Astrocyte (in vitro differentiated cells and primary cell): ENCODE data around the gene RNU6-1.

Source experiments
- EZH2 ChIP-seq: IDR thresholded peaks from 2 replicates; pipeline ENCODE4 v1.6.1; 2012; ENCODE audit warnings: mild to moderate bottlenecking, low read length, inconsistent platforms; ENCODE audit not compliant: insufficient read depth
- TF ChIP-seq, protein P1 (sequence below): IDR thresholded peaks from 2 replicates; pipeline ENCODE4 v1.5.1; 2011; ENCODE audit warnings: low read depth, mild to moderate bottlenecking, inconsistent platforms, low read length, moderate library complexity; ENCODE audit not compliant: insufficient read depth

GRCh38 chr15:67794832-67795574 lies 44.8 kb downstream of the RNU6-1 start:
- TF ChIP-seq, protein P1, sequence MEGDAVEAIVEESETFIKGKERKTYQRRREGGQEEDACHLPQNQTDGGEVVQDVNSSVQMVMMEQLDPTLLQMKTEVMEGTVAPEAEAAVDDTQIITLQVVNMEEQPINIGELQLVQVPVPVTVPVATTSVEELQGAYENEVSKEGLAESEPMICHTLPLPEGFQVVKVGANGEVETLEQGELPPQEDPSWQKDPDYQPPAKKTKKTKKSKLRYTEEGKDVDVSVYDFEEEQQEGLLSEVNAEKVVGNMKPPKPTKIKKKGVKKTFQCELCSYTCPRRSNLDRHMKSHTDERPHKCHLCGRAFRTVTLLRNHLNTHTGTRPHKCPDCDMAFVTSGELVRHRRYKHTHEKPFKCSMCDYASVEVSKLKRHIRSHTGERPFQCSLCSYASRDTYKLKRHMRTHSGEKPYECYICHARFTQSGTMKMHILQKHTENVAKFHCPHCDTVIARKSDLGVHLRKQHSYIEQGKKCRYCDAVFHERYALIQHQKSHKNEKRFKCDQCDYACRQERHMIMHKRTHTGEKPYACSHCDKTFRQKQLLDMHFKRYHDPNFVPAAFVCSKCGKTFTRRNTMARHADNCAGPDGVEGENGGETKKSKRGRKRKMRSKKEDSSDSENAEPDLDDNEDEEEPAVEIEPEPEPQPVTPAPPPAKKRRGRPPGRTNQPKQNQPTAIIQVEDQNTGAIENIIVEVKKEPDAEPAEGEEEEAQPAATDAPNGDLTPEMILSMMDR = no peak
- TF ChIP-seq EZH2 = no peak
